HCT116 (cell line): Measurements from ENCODE around the gene PLEKHN1. TPM values are rescaled to one million over a fixed set of nuclear protein-coding genes. Genes with fewer than 3 reads are reported as not detected.
A peak's percentile ranks its signal among the peaks of the same experiment; 100 is the strongest.

Experiments used
- ATAC-seq: fragments of 200-7000 bp; cut with Tn5 transposase; 2 replicates; pipeline ENCODE4 v1.9.1; 2020; ENCODE audit warnings: mild to moderate bottlenecking, moderate library complexity
- BruUV-seq: library from RNA; stranded (reverse); fragments of 400-500 nt; replicated peaks from 2 replicates; lab custom pipeline; 2021; lab: Mats Ljungman, UMichigan
- CTCF ChIA-PET: fragments of 300-600 bp; sonication (Branson Sonifier 250); formaldehyde crosslinking; loops from one replicate; lab custom pipeline; 2021; ENCODE audit warnings: antibody characterized with exemption; lab: Charles Lee
- POLR2A ChIA-PET: fragments of 300-600, 350-600 bp; sonication (Branson Sonifier 250); formaldehyde crosslinking; loops from one replicate; lab custom pipeline; 2021; ENCODE audit warnings: antibody characterized with exemption; lab: Charles Lee
- RAD21 ChIA-PET, 2 experiments: fragments of 300-600 bp; sonication (Branson Sonifier 250); formaldehyde crosslinking; loops; one replicate each; lab custom pipeline; 2023; ENCODE audit warnings: low total read pairs in 2 of 2; ENCODE audit not compliant: uncharacterized antibody in 2 of 2, unreplicated experiment in 2 of 2, low non-redundant PET in 1 of 2; lab: Charles Lee
- DNase-seq: peaks from one replicate; pipeline ENCODE4 v3.0.0-alpha.2; 2010; ENCODE audit warnings: low read depth, low spot score
- H2AFZ ChIP-seq: fragments of 200-600 bp; shearing (Covaris generic), sonication (generic); 2 replicates; pipeline ENCODE4 v1.6.1; 2017; ENCODE audit warnings: low read depth, mixed run types, mixed read lengths, antibody characterized with exemption, low read length; ENCODE audit not compliant: poor library complexity, severe bottlenecking
- H3K27ac ChIP-seq: 2 replicates; pipeline ENCODE4 v1.5.1; 2012; ENCODE audit warnings: low read depth, low read length
- H3K27me3 ChIP-seq: fragments of 200-600 bp; sonication (generic); 2 replicates; pipeline ENCODE4 v1.6.1; 2016; ENCODE audit warnings: mixed run types, low read length, mixed read lengths; ENCODE audit not compliant: insufficient read depth
- H3K36me3 ChIP-seq, 2 experiments: fragments of 200-500 bp in 1 of 2; fragments of 200-600 bp in 1 of 2; sonication (Bioruptor generic) in 1 of 2; sonication (generic) in 1 of 2; 2 replicates each; pipeline versions ENCODE4 v1.5.1 to v1.6.1; 2014 to 2016; ENCODE audit warnings: low read length in 2 of 2, inconsistent platforms in 1 of 2, mixed read lengths in 1 of 2, mixed run types in 1 of 2; ENCODE audit not compliant: insufficient read depth in 2 of 2, control insufficient read depth in 1 of 2
- H3K4me1 ChIP-seq, 2 experiments: fragments of 200-600 bp in 1 of 2; sonication (generic) in 1 of 2; 2 replicates each; pipeline versions ENCODE4 v1.5.1 to v1.6.1; 2012 to 2017; ENCODE audit warnings: low read length in 2 of 2, inconsistent platforms in 1 of 2, mild to moderate bottlenecking in 1 of 2, mixed read lengths in 1 of 2, mixed run types in 1 of 2, moderate library complexity in 1 of 2; ENCODE audit not compliant: insufficient read depth in 2 of 2, control insufficient read depth in 1 of 2
- H3K4me2 ChIP-seq: fragments of 200-600 bp; sonication (generic); 2 replicates; pipeline ENCODE4 v1.6.1; 2017; ENCODE audit warnings: mixed run types, low read length, mixed read lengths
- H3K4me3 ChIP-seq, 2 experiments: fragments of 200-600 bp in 1 of 2; sonication (generic) in 1 of 2; replicated peaks in 1 of 2; 2 replicates each; pipeline ENCODE4 v1.5.1; 2011 to 2016; ENCODE audit warnings: low read length in 2 of 2, control low read depth in 1 of 2, low read depth in 1 of 2, mild to moderate bottlenecking in 1 of 2, mixed read lengths in 1 of 2, mixed run types in 1 of 2
- H3K79me2 ChIP-seq: fragments of 200-600 bp; sonication (generic); 2 replicates; pipeline ENCODE4 v1.6.1; 2017; ENCODE audit warnings: mild to moderate bottlenecking, mixed run types, low read length, moderate library complexity, mixed read lengths; ENCODE audit not compliant: insufficient read depth
- H3K9ac ChIP-seq: fragments of 200-600 bp; sonication (generic); 2 replicates; pipeline ENCODE4 v1.6.1; 2016; ENCODE audit warnings: low read length, mixed read lengths
- H3K9me2 ChIP-seq: fragments of 200-600 bp; sonication (generic), shearing (Covaris generic); 2 replicates; pipeline ENCODE4 v1.6.1; 2017; ENCODE audit warnings: mixed run types, mild to moderate bottlenecking, moderate library complexity; ENCODE audit not compliant: insufficient read depth
- H3K9me3 ChIP-seq, 2 experiments: fragments of 200-500 bp in 1 of 2; fragments of 200-600 bp in 1 of 2; sonication (Bioruptor generic) in 1 of 2; sonication (generic) in 1 of 2; 2 replicates each; pipeline ENCODE4 v1.6.1; 2014 to 2017; ENCODE audit warnings: low read length in 2 of 2, mixed read lengths in 2 of 2, inconsistent platforms in 1 of 2, low read depth in 1 of 2, mild to moderate bottlenecking in 1 of 2, mixed run types in 1 of 2, moderate library complexity in 1 of 2; ENCODE audit not compliant: control insufficient read depth in 1 of 2, insufficient read depth in 1 of 2
- H4K20me1 ChIP-seq: fragments of 200-600 bp; sonication (generic), shearing (Covaris generic); 2 replicates; pipeline ENCODE4 v1.6.1; 2017; ENCODE audit warnings: mixed run types, mild to moderate bottlenecking, moderate library complexity; ENCODE audit not compliant: insufficient read depth
- CEBPB ChIP-seq: IDR thresholded peaks from 2 replicates; pipeline ENCODE4 v1.6.1; 2012; ENCODE audit warnings: low read depth
- CTCF ChIP-seq, 3 experiments: fragments of 200-600 bp in 1 of 3; sonication (generic) in 1 of 3; IDR thresholded peaks in 2 of 3; conservative IDR thresholded peaks in 1 of 3; 2 replicates each; pipeline ENCODE4 v1.5.1; 2012 to 2017; ENCODE audit warnings: low read depth in 2 of 3, low read length in 2 of 3, antibody characterized with exemption in 1 of 3, borderline replicate concordance in 1 of 3, control low read depth in 1 of 3, mild to moderate bottlenecking in 1 of 3, mixed read lengths in 1 of 3, mixed run types in 1 of 3, moderate library complexity in 1 of 3; ENCODE audit not compliant: insufficient read depth in 1 of 3
- EGR1 ChIP-seq: IDR thresholded peaks from 2 replicates; pipeline ENCODE4 v1.6.1; 2012; ENCODE audit warnings: low read depth
- JUND ChIP-seq: IDR thresholded peaks from 2 replicates; pipeline ENCODE4 v1.6.1; 2012
- MAX ChIP-seq: IDR thresholded peaks from 2 replicates; pipeline ENCODE4 v1.6.1; 2012
- POLR2A ChIP-seq: IDR thresholded peaks from 2 replicates; pipeline ENCODE4 v1.7.0; 2011; ENCODE audit warnings: borderline replicate concordance; ENCODE audit not compliant: insufficient read depth, insufficient read length; ENCODE audit errors: extremely low read depth
- POLR2AphosphoS5 ChIP-seq: IDR thresholded peaks from 2 replicates; pipeline ENCODE4 v1.6.1; 2011; ENCODE audit warnings: mild to moderate bottlenecking, low read depth, low read length, moderate library complexity
- RAD21 ChIP-seq: IDR thresholded peaks from 2 replicates; pipeline ENCODE4 v1.6.1; 2012; ENCODE audit warnings: low read depth, mild to moderate bottlenecking
- SIN3A ChIP-seq: IDR thresholded peaks from 2 replicates; pipeline ENCODE4 v1.6.1; 2012; ENCODE audit warnings: low read depth
- SP1 ChIP-seq: IDR thresholded peaks from 2 replicates; pipeline ENCODE4 v1.6.1; 2012; ENCODE audit warnings: low read depth
- SRF ChIP-seq: IDR thresholded peaks from 2 replicates; pipeline ENCODE4 v1.6.1; 2012; ENCODE audit warnings: low read depth
- TCF7L2 ChIP-seq: IDR thresholded peaks from 2 replicates; pipeline ENCODE4 v1.7.0; 2011; ENCODE audit warnings: borderline replicate concordance, inconsistent platforms; ENCODE audit not compliant: insufficient read depth, insufficient read length; ENCODE audit errors: extremely low read depth
- YY1 ChIP-seq: IDR thresholded peaks from 2 replicates; pipeline ENCODE4 v1.6.1; 2011; ENCODE audit warnings: low read length, low read depth, moderate library complexity, mild to moderate bottlenecking; ENCODE audit not compliant: insufficient replicate concordance; ENCODE audit errors: extremely low read depth
- intact Hi-C: fragments of 100-400 bp; cut with micrococcal nuclease; formaldehyde crosslinking; loops from 2 replicates; pipeline ENCODE4 v1.10.0; 2022
- total RNA-seq: library from RNA; stranded (reverse); gene quantifications from one replicate; pipeline ENCODE4 v1.2.1, GENCODE V29; 2021; ENCODE audit not compliant: unreplicated experiment
- TF ChIP-seq, protein P1 (sequence below): IDR thresholded peaks from 2 replicates; pipeline ENCODE4 v1.6.1; 2011; ENCODE audit warnings: mild to moderate bottlenecking, low read length, moderate library complexity; ENCODE audit not compliant: insufficient replicate concordance; ENCODE audit errors: extremely low read depth

PLEKHN1 gene
- total RNA-seq, 1 experiment from 2014 or later = 11.6 TPM

GRCh38 chr1:923131-923990, 42.9 kb upstream of the PLEKHN1 start, which contains the start of gene SAMD11:
SAMD11 (plus strand) TSS chr1:923923; CDS start chr1:924432, 509 bp downstream.
- DNase-seq (peak; percentile 54), ATAC-seq (peak; percentile 39)
- TF ChIP-seq SRF = no peak
- TF ChIP-seq YY1 = peak; percentile 15
- TF ChIP-seq TCF7L2 = peak; percentile 75
- CTCF ChIA-PET = no interaction called here
- H3K4me1 ChIP-seq = peaks cover 37 to 49% of the 10 kb centered on the region in 2 experiments
- POLR2A ChIA-PET = no interaction called here
- RAD21 ChIA-PET = no interaction called here
- no peaks in the 10 kb centered on the region for H3K79me2 ChIP-seq
- H2AFZ ChIP-seq = no peak within 1 kb of the TSS
- H3K9ac ChIP-seq = peak within 1 kb of the TSS; percentile 45
- intact Hi-C loops = loop anchor here (1.0 kb wide), 1 partner anchor 17 kb away; no protein-coding TSS in a partner anchor
- H3K27ac ChIP-seq = peak within 1 kb of the TSS; percentile 74; the same call in 1 of the 2 replicates
- H3K27me3 ChIP-seq = peaks cover 32% of the 10 kb centered on the region; the same call in 1 of the 2 replicates
- no peaks in the 10 kb centered on the region for H3K36me3 ChIP-seq
- no peaks in the 10 kb centered on the region for H4K20me1 ChIP-seq
- peak within 1 kb of the TSS; percentile 43 to 61 for H3K4me3 ChIP-seq
- no peaks in the 10 kb centered on the region for H3K9me2 ChIP-seq
- no peaks in the 10 kb centered on the region for H3K9me3 ChIP-seq
- no TSS peak for BruUV-seq
- H3K4me2 ChIP-seq = peak within 1 kb of the TSS; percentile 90

- Histone ChIP-seq H3K27me3 (peaks cover 27% of the 10 kb centered on the region; the same call in 1 of the 2 replicates), H3K9me2 (no peaks in the 10 kb centered on the region), H3K4me2 (peak overlapping the region; percentile 90), H3K36me3 (no peaks in the 10 kb centered on the region), H3K4me3 (peak overlapping the region; percentile 43 to 61), H3K4me1 (peaks cover 37 to 49% of the 10 kb centered on the region in 2 experiments), H2AFZ (no peak overlapping the region), H4K20me1 (no peaks in the 10 kb centered on the region), H3K9ac (peak overlapping the region; percentile 45; the same call in 1 of the 2 replicates), H3K9me3 (no peaks in the 10 kb centered on the region), H3K27ac (peak overlapping the region; percentile 74; the same call in 1 of the 2 replicates), H3K79me2 (no peaks in the 10 kb centered on the region)
- POLR2A ChIA-PET = no interaction called here
- CTCF ChIA-PET = no interaction called here
- no TSS peak for BruUV-seq
- RAD21 ChIA-PET = no interaction called here
- no peak for DNase-seq
- intact Hi-C loops = loop anchor here (1.0 to 2.0 kb wide), 2 partner anchors 17 to 18 kb away; no protein-coding TSS in a partner anchor
- ATAC-seq = peak; percentile 18
- TF ChIP-seq RAD21 (no peak), JUND (no peak), SP1 (no peak), CEBPB (no peak), EGR1 (no peak), POLR2A (no peak), MAX (no peak), SIN3A (no peak), POLR2AphosphoS5 (no peak), CTCF (IDR thresholded peaks at IDR 0.05 in 2 of 3, conservative IDR thresholded peaks at IDR 0.05 in 1 of 3; ENCODE audit: borderline replicate concordance in 1 of 3, insufficient read depth in 1 of 3, low read depth in 2 of 3, low read length in 2 of 3) (no peak)
- TF ChIP-seq, protein P1, sequence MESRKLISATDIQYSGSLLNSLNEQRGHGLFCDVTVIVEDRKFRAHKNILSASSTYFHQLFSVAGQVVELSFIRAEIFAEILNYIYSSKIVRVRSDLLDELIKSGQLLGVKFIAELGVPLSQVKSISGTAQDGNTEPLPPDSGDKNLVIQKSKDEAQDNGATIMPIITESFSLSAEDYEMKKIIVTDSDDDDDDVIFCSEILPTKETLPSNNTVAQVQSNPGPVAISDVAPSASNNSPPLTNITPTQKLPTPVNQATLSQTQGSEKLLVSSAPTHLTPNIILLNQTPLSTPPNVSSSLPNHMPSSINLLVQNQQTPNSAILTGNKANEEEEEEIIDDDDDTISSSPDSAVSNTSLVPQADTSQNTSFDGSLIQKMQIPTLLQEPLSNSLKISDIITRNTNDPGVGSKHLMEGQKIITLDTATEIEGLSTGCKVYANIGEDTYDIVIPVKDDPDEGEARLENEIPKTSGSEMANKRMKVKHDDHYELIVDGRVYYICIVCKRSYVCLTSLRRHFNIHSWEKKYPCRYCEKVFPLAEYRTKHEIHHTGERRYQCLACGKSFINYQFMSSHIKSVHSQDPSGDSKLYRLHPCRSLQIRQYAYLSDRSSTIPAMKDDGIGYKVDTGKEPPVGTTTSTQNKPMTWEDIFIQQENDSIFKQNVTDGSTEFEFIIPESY = no peak
Observed at GRCh38 chr1:923991-924655, 42.2 kb upstream of the PLEKHN1 start.
